DMS153 treated with DMSO at 0.1 percent for 48 hours (cell line): ENCODE results near the gene SLC52A3.

ENCODE experiments used
- DNase-seq: peaks from one replicate; lab custom pipeline; 2025; ENCODE audit not compliant: unreplicated experiment; lab: John Stamatoyannopoulos, UW

Gene SLC52A3

DNA sequence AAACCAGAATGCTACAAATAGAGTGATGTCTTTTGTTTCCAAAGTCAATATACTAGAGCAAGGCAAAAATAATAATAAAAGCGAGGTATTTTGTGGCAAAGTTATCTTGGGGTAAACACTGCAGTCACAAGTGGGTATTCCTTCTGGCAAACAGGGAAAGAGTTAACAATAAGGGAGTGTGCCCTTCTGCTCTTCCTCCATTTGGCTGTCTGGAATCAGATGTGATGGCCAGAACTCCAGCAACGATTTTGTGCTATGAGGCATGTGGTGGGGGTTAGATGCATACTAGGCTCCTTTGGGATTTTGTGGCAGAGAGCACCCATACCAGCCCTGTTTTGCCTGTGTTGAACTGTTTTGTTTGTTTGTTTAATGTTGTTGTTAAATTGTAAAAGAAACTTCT is 2.4 kb upstream of the SLC52A3 start:
- DNase-seq, result no peak

DNA sequence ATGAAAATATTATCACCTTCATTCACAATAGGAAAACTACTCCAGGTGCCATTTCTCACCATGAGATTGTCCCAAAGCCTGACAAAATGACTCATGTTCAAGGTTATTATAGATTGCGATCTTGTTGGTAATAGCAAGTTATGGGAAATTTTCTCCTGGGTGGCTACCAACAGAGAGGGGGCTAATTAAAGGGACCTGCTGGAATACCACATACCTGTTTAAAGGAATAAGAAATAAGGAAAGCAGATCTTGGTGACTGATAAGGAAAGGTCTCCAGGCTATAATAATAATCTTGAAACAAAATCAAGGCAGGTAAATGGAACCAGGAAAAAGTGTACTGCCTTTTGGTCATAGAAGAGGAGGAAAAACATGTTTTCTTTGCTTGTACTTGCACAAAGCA is 1.4 kb downstream of the SLC52A3 start:
- no peak for DNase-seq

DNA sequence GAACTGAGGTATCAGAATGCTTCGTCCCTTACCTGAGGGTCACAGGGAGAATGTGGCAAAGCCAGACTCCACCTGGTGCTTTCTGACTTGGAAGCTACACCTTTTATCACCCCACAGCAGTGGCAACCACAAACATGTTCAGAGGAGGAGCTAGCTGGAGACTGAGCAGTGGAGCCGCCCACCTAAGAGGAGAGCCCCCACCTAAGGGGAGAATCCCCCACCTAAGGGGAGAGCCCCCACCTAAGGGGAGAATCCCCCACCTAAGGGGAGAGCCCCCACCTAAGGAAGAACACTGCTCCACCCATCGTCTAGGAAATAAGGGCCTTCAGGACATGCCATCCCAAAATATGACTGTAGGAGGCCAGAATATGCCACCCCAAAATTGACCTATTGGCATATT is 4.0 kb downstream of the SLC52A3 start:
- DNase-seq, result no peak

DNA sequence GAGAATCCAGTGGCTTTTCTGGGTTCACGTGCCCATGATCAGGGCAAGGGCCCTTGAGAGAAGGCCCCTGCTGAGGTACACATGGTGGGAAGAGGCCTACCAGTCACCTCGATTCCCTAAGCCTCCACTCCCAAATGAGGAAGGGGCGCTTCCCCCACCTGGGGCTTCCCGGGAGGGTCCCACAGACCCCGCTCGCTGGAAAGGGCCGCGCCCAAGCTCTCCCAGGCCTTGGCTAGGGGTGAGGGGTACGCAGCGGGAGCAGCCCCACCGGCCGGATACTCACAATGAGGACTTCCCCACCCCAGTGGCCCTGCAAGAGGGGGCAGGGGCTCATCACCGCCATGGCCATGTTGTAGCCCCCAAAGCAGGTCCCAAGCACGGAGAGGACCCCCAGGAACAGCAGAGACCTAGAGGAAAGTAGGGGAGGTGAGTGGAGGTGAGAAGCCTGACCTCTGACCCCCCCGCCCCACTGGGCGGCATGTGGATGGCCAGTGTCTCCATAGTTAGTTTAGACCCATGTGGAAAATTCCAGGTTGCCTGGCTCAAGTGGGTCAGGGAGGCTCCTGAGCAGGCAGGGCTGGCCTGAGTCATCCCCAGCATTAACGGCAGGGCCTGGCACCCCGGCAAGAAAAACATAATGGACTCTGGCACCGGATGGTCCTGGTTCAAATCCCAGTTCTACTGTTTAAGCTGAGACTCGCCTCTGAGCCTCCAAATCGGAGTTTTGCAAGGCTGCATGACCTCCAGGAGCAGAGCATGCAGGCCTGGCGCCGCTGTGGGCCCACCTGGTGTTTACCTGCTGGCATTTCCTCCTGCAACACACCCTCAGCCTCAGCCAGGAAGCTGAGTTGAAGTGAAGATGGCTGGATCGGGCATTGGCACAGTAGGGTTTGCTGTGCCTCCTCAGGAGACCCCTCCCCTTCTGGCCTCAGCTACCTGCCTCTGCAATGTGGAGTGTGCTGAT is 6.6 kb downstream of the SLC52A3 start:
- no peak for DNase-seq

DNA sequence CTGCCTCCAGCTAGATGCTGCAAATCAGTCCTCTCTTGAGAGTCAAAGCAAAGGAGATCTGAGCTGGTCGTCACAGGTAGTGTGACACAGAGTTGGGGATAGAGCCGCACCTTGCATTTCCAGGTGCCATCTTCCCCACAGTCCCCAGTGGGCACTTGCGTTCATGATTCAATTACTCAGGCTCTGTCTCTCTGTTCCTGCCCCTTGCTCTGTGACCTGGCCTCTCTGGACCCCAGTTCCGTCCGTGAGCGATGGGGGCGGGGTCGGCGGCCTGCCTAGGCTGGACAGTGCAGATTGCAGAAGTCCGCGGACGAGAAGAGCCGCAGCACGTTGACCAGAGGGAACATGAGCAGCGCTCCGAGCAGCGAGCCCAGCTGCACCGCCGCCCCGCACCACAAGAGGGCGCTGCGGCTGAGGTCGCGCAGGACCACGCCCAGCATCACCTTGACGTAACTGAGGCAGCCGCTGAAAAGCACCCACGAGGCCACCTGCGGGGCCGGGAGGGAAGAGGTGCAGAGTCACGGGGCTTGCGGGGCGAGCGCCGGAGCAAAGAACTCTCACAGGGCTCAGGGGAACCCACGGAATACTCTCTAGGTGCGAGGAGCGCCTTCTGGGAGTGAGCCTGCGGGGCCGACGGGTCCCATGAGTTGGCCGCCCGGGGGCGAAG is 7.4 kb downstream of the SLC52A3 start:
- DNase-seq, result no peak

DNA sequence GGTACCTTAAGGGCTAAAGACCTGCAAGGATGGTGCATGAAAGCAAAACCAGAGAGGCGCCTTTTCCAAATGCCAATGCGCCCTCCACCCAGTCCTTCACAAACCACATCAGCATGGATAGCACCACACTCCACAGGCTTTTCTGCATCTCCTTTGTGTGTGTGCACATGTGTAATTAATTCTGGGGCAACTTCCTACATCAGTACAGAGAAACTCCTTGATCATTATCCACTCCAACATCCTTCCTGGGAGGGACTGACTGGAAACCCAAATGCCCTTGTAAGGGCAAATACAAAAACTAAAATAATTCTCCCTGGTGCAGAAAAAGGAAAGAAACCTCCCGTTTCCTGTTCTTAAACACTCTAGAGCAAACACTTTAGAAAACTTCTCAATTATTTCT is 10.8 kb downstream of the SLC52A3 start:
- no peak for DNase-seq

DNA sequence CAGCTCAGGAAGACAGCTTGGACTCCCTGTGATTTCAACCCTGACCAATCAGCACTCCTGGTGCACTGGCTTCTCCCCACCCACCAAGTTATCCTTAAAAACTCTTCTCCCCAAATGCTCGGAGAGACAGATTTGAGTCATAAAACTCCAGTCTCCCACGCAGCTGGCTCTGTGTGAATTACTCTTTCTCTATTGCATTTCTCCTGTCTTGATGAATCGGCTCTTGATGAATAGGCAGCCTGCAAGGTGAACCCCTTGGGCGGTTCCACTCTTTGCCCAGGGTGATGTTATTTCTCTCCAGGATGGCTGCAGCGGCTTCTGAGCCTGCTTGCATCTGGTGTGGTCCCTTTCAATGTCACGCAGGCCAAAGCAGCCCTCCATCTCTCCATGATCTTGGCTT is 12.4 kb downstream of the SLC52A3 start:
- DNase-seq, result no peak

DNA sequence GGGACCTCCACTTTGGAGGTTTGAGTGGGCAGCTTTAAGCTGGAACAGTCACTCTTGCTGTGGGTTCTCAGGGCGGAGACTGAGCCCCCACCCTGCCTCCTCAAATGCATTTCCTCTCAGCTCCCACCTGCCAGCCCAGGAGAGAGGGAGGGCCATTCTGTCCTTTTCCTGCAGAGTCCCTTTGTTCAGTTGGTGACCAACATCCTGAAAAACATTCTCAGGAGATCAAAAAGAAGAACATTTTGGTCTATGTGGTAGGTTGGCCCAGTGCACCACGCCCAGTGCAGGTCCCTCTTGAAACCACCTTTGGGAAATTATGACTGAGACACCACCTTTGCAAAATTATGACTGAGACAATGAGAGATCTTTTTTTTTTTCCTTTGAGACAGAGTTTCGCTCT is 13.4 kb downstream of the SLC52A3 start:
- DNase-seq, result no peak

DNA sequence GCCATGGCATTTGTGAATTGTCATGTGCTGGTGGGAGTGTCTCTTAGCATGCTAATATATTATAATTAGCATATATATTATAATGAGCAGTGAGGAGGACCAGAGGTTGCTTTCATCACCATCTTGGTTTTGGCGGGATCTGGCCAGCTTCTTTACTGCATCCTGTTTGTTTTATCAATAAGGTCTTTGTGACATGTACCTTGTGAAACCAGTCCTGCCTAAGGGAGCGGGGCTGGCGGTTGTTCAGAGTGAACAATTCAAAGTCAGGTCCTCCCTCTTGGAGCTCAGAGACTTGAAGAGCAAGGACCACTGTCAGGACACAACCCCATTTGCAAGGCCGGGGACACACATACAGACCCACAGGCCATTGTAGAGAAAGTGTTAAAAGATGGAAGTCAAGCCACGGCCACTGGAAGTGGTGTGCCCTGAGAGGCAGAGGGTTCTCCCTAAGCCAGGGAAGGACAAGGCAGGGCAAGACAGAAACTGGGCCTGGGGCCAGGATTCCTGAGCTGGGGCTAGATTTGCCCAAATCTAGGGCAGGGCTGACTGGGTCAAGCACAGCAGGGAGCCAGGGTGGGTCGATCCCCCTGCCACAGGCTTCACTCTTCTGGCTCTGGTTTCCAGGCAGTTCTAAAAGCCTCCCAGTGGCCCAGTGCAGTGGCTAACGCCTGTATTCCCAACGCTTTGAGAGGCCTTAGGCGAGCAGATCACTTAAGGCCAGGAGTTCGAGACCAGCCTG is 14.2 kb downstream of the SLC52A3 start:
- no peak for DNase-seq

DNA sequence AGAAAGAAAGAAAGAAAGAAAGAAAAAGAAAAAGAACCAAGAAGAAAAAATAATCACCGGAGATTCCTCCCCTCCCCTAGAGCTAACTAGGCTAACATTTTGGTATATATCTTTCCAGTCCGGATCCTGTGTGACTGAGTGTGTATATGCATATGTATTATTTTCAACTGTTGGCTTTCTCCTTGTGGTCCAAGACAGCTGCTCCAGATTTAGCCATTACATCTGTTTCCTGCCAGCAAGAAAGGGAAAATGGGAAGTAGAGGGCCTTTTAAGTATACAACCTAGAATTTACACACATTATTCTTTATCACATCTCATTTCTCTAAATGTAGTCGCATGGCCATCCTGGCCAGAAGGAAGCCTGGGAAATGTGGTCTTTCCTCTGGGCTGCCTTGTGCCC is 15.2 kb downstream of the SLC52A3 start:
- no peak for DNase-seq

DNA sequence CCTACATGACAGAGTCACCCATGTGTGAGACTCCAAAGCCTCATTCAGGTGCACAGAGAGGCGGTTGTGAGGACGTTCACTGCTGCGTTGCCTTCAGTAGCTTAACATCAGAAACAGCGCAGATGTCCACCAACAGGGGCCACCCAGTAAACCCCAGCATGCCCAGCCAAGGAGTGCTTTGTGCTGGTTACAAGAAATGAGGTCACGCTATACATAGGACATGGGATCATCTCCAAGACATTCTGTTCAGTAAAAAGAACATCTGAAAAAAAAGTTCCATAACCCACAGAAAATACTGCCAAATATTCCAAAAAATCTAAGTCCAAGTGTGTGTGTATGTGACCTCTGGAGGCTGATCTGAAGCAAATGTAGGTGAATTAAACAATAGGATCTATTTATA is 16.0 kb downstream of the SLC52A3 start:
- DNase-seq, result no peak

DNA sequence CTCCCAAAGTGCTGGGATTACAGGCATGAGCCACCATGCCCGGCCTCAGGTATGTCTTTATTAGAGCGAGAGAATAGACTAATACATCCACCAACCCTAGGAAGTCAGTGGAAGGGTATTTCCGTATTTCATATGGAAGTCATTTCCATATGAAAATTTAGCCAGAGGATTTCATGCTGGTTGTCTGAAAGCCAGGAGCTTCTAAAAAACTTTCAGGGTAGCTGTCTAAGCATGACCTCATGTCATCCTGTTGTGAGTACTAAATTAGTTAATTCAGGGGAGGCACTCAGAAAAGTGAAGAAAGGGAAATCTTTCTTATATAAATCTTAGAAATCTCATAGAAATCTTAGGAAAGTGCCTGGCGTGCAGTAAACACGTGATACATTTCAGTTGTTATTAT is 16.5 kb downstream of the SLC52A3 start:
- no peak for DNase-seq

DNA sequence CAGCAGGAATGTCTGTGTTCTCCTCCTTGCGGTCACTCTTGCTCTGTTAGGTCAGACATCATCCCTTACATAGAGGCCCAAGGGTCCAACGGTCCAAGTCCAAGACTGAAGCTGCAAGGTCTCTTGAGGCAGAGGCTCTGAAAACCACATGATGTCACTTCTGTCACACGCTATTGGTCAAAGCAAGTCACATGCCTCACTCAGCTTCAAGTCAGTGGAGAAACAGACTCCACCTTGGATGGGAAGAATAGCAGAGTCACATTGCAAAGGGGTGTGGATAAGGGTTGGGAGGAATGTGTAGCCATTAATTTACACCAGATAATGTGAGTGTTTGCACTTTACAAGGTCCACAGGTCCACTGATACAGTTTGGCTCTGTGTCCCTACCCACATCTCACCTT is 17.5 kb downstream of the SLC52A3 start:
- no peak for DNase-seq

DNA sequence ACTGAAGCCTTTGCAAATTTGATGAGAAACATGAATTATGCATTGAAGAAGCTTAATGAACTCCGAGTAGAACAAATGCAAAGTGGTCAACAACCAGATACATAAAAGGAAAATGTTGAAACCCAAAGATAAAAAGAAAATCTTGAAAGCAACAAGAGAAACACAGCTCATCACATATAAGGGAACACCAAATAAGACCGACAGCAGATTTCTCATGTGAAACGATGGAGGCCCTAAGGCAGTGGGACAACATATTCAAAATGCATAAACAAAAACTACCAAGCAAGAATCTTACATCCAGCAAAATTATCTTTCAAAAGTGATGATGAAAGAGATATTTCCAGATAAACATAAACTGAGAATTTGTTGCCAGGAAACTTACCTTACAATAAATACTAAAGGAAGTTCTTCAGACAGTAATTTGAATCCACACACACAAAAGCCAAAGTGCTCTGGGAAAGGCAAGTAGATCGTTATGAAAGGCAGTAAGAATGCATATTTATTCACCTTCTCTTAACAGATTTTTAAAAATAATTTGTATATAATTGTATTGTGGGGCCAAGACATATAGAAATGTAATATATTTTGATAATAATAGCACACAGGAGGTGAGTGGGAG is 22.5 kb downstream of the SLC52A3 start:
- DNase-seq, result no peak

DNA sequence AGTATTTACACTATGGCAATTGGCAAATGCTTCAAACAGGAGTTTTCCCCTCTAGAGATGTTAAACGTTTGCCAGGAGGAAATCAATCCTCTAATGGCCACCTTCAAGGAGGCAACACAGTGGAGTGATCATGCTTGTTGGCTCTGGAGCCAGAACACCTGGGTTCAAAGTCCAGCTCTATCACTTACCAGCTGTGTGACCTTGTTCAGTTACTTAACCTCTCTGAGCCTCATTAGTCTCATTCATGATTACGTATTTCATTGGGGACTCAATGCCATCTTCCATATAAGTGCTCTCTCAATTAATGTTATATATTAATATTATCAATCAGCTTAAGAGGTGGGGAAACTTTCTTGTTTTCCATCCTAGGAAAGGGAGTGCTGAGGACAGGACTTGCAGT is 26.1 kb downstream of the SLC52A3 start:
- no peak for DNase-seq

DNA sequence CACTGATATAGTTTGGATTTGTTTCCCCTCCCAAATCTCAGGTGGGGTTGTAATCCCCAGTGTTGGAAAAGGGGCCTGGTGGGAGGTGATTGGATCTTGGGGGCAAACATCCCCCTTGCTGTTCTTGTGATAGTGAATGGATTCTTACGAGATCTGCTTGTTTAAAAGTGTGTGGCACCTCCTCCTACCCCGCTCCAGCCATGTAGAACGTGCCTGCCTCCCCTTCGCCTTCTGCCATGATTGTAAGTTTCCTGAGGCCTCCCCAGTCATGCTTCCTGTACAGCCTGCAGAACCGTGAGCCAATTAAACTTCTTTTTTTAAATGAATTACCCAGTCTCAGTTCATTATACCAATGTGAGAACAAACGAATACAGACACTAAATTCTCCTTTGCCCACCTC is 26.7 kb downstream of the SLC52A3 start:
- no peak for DNase-seq

DNA sequence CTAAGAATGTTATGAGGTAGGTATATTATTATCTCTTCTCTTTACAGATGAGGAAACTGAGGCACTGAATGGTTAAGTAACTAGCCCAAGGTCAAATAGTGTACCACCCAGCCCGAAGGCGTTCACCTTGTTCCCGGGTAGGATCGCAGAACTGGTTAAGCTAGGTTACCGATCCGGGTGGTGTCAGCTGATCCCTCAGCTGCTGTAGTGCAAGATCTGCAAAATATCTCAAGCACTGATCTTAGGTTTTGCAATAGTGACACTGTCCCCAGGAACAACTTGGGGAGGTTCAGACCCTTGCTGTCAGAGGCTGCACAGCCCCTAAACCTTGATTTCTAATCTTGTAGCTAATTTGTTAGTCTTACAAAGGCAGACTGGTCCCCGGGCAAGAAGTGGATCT is 28.1 kb downstream of the SLC52A3 start:
- no peak for DNase-seq

DNA sequence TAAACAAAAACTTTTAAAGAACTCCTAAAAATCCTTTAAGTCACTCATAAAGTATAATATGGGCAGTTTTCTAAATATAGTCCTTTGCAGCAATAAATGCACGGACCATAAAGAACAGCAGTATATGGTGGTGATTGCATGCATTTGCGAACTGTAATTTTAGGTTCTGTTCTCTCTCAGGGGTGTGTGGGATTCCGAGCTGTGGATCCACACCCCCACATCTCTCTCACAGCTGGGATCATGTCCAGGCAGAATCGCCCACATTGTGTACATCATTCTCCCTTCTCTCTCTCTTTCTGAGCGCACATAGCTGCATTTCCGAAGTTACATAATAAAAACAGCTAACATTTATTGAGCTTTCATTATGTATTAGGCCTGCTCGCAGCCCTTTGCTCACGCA is 28.6 kb downstream of the SLC52A3 start:
- DNase-seq, result no peak

DNA sequence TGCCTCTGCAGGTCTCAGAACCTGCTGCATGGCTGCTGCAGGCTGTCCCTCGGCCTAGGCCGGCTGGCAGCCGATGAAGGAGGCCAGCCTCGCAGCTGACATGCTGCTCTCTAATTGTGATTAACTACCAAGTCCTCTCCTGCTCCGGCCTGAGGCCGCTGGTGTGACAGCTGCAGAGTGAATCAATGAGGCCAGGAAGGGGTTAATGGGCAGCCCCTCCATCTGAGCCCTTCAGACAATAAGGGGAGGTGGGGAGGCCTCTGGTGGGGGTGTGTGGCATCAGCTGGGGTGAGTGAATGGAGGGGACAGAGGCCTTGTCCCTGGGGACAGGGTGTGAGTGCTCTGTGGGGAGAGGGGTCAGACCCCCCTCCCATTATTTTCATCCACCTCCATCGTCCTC is 34.4 kb downstream of the SLC52A3 start:
- DNase-seq, result no peak

DNA sequence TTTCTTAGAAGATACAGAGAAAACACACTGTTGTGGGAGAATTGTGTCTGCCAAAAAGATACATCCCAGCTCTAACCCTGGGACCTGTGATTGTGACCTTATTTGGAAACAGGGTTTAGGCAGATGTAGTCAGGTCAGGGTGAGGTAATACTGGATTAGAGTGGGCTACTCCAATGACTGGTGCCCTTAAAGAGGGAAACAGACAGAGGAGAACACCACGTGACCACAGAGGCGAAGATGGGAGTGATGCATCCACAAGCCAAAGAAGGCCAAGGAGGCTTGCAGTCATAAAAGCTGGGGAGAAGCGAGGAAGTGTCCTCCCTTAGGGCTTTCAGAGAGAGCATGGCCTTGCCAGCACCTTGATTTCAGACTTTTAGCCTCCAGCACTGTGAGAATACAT is 35.6 kb downstream of the SLC52A3 start:
- DNase-seq, result no peak

DNA sequence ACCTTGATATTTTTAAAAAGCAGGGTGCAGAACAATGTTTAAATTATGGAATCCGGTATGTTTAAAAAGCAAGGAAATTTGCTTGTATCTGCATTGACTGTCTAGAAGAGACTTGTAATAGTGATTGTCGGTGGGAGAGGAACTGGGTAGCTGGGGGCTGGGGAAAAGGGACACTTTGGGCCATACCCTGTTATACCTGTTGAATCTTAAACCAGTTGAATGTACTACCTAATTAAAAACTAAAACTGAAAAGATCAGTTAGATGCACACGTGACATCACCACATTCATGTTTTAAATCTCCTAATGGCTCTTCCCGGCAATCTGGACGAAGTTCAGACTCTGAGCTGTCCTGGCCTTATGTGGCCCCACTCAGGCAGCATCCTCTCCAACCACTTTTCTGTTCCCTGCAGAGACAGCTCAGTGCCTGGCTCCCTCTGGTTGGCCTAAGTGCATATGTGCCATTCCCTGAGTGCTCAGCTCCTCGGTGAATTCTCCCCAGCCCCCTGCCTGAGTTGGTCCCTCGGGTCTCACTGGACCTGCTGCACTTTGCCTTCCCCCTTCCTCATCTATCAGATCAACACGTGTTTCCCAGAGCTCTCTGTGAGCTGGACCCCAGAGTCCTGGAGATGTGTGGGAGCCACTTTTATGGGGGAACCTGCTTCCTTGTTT is 36.3 kb downstream of the SLC52A3 start:
- no peak for DNase-seq
